Globus pallidus (tissue), 1 donor: ENCODE data around the gene SLC8A3.

Experiments
- DNase-seq: peaks from one replicate; pipeline ENCODE4 v3.0.0-alpha.2; 2015; ENCODE audit warnings: low spot score

The SLC8A3 gene

DNA sequence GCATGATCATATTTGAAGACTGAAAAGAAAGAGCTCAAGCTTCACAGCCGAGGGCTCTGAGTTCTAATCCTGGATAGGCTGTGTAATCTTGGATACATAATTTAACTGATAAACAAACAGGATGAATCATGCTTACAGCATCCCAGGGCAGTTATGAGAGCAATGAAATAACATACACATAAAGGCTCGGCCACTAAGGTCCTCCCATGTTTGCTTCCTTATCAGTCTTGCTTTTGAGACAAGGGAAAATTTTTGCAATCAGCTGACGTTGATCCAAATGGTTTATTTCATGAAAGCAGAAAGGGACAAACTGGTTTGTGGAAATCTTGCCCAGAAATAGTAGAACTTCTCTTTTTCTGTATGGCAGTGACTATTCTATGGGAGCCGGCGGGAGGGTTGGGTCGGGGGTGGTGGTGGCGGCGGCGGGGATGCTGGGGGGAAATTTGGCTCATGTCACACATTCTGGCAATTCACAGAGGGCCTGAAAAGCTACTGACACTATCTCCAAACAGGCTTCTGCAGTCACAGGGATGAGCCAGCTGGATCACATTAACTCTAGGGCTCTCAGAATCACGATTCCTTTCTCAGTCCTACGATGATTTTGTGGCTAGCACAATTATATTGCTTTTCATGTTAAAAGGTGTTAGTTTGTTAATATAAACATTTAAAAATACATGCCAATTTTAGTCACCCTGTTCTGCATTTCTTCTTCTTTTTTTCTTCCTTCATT is 124.5 kb downstream of the SLC8A3 start:
- no peak for DNase-seq

DNA sequence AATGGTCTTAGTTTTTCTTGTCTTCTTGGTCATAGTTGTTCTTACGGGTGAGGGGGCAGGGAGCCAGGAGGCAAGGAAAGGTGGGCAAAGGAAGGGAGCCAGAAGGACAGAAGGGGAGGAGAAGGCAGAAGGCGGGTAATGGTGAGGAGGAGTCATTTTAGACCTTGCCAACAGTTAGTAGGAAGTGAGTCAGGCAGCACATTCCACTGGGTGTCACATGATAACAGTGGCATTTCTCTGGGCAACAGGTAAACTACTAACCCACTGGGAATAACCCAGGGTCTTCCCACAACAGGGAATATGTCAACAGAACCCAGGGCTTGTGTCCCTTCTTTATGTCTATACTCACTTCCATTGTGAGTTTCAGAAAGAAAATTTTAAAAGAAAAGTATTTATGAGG is 127.6 kb downstream of the SLC8A3 start:
- DNase-seq: no peak

GRCh38 chr14:70059545-70059944 is 129.2 kb downstream of the SLC8A3 start:
- no peak for DNase-seq

- DNase-seq: no peak
Measured at GRCh38 chr14:70057519-70058136, 131.1 kb downstream of the SLC8A3 start.

GRCh38 chr14:70052990-70053389 is 135.8 kb downstream of the SLC8A3 start:
- DNase-seq: no peak

DNA sequence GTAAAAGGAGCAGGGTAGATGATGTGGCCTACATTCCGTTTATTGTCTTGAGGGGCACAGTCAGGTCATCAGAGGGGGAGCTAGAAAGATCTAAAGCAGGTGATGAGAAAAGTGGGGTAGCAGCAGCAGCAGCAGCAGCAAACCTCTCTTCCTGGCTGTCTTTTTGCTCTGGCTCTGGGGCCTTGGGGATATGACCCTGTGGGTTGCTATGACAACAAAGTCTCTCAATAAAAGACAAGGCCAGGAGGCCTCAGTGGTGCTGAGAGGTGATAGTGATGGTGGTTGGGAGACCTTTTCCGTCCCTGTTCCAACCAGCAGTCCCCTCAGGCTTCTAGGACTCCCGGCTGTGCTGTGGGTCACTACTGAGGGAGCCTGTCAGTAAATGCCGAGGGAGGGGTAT is 138.6 kb downstream of the SLC8A3 start:
- DNase-seq: no peak

DNA sequence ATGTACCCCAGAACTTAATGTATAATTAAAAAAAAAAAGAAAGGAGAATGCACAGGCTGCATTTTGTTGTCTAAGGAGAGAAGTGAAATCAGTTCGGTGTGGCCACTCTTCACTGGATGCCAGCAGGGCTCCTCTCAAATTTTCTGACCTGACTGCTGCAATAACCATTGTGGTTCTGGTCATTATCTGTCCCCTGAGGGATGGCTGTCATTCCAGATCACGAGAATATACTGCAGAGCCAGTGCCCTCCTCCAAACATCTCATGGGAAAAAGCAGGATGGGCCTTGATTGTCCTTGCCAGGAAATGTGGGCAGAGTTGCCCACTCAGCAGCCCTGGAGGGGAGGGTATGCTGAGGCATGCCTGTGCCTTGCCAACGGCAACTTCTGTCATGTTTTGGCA is 139.1 kb downstream of the SLC8A3 start:
- no peak for DNase-seq

- DNase-seq: no peak
Measured at GRCh38 chr14:70048313-70048654, 140.5 kb downstream of the SLC8A3 start.

- no peak for DNase-seq
Measured at GRCh38 chr14:70047598-70048312, 141.0 kb downstream of the SLC8A3 start.

DNA sequence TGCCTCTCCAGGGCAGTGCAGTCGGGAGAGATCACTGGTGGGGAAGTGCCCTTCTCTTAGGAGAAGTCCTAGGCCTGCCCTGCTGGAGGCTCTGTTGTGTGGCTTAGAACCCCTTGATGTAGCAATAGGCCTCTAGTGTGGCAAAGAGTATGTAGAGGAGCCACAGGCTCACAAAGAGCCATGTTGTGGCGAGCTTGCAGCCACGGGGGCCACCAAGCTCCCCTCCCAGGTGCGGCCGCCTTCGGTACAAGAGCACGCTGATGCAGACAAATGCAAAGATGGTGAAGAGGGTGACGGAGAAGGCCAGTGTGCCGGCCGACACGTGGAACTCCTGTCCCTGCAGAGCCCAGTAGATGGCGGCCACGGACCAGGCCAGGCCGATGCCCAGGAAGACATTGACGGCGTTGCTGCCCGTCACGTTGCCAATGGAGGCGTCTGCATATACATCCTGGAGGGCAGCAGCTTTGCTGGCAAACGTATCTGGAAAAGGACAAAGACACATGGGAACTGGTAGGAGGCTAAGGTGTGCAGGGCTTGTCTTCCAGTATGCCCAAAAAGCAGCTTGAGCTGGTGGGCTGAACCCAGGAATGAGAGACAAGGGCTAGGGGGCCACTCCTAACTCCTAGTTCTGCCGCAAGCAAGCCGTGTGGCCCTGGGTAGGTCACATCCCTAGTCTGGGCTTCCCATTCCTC is 142.8 kb downstream of the SLC8A3 start:
- peak; percentile 57 for DNase-seq

DNA sequence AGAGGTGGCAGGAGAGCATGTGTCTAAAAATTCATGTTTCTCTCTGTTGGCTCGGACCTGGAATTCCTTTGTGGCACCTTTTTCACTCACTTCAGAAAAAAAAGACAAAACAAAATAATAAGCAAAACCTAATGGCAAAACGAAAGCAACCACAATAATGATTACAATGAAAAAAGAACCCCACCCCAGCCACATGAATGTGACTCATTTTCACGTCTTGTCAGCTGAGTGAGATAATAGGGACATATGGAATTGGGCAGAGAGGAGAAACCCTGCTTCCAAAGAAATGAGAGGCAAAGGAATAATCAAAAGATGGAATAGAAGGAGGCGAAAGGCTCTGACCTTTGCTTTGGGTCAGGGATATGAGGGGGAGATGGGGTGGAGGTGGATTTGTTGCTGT is 143.4 kb downstream of the SLC8A3 start:
- no peak for DNase-seq

DNA sequence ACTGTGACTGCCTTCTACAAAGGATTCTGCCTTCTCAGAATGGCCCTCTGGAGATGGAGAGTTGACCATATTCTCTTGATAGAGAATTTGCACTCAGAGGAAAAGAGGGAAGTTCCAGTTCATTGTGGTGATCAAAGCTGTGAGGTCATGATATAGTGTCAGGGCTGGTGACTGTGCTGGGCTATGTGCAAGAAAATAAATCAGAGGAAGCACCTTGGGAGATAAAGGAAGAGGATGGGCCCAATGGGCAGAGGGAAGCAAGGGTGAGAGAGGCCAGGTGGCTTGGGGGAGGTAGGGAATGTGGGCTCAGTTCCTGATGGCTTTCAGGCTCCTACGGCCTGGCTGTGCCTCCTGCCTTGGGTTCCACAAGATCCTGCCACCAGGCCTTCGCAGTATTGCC is 145.8 kb downstream of the SLC8A3 start:
- no peak for DNase-seq

DNA sequence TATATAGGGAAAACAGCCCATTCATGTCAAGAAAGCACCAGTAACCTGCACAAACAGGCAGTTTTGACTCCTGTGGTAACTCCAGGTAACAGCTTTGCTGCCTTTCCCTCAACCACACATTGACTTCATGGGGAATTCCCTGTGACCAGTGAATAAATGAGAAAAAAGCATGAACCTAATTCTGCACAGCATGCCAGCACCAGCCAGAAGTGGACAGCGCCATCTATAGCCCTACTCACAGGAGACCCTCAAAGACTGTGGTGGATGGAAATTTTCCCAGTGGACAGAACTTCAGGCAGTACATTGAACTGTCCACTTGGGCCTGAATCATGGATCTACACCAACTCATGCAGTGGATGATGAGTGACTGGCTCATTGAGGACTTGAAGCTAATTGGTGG is 152.1 kb downstream of the SLC8A3 start:
- no peak for DNase-seq

GRCh38 chr14:70034257-70034656 is 154.5 kb downstream of the SLC8A3 start:
- DNase-seq: no peak

GRCh38 chr14:70033561-70033960 is 155.2 kb downstream of the SLC8A3 start:
- DNase-seq: no peak

DNA sequence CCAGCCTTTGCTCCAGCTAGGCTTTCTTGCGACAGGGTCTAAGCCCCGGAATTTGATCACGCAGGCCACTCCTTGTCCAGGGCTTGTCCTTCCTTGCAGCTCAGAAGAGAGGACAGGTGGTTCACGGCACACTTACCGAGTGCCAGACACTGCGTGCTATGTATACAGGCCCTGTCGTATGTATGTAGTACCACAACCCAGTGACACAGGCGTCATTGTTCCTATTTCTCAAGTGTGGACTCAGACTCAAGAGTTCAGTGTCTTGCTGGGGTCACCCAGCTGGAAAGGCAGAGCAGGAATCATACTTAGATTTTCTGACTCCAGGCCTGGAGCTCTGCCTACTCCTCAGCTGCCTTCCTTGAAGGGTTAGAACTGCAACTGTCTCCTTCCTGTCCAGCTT is 155.6 kb downstream of the SLC8A3 start:
- no peak for DNase-seq

DNA sequence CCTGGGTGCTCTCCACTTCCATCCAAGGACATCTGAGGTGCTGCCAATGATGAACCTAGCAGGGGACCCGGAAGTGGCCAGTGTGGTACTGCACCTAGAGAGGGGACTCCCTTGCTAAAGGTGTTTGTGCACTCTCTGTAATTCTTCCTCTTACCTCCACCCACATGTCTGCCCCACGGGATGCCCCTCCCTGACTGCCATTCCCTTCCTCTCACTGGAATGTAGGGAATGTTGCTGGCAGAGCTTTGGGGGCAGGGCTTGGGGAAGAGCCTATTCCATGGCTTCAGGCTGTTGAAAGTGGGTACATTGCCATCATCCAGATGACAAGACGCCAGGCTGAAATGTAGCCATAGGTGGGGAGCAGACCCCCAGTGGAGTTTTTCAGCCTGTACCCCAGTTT is 156.3 kb downstream of the SLC8A3 start:
- no peak for DNase-seq

GRCh38 chr14:70032016-70032415 is 156.7 kb downstream of the SLC8A3 start:
- no peak for DNase-seq

DNA sequence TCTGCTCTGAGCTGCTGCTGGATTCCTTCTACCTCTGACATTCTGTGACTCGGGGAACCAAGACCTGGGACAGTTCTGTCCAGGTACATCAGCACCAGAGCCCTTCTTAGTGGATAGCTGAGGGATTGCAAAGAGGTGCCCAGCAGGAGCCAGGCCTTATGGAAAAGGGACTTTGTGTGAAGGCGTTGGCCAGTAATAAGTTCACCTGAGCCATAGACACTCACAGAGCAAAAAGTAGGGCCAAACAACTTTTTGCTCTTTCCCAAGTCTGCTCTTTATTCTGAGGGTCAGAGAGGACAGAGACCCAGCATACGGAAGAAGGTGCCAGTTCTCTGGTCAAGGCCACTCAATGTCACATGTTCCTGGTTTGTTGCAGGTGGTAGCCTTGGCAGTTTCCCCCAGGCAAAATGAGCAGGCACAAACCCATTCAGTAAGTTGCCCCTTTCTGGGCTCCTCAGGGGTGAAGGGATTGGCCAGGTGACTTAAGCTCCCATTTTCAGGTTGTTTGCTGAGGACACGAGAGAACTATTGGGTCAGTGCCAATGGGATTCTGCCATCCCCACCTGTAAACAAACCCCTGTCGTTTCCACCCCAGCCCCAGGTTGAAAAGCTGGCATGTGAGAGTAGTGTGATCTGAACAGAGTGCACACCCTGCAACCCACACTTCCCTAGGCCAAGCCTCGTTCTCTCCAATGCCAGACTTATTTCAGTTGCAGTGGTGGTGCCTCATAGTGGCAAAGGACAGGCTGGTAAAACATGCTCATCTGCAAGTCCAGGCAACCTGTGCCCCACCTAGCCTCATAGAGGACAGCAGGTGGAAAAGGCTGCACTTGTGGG is 159.2 kb downstream of the SLC8A3 start:
- DNase-seq: no peak

GRCh38 chr14:70027785-70028428 is 160.8 kb downstream of the SLC8A3 start:
- DNase-seq: peak; percentile 57

DNA sequence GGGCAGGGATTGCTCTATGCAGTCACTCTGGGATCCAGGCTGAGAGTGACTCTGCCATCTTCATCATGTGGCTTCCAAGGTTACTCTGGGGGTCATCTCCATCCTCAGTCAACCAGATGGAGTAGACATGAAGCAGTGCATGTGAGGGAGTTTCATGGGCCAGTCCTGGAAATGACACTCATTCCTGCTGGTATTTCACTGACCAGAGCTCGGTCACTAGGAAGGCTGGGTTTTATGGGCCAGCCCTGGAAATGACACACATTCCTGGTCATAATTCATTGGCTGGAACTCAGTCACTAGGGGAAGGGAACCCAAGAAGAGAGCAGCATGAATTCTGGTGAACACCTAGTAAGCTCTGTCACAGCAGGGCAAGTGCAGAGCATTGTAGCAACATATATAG is 164.9 kb downstream of the SLC8A3 start:
- DNase-seq: no peak
